Measurements from ENCODE around the gene RRAGD.

RRAGD gene

GRCh38 chr6:89412071-89413005, at the start of gene RRAGD:
Gene RRAGD (minus strand): TSS chr6:89412273. CDS start chr6:89411993, 280 bp downstream.
- DNase-seq = peak in 13 of 14 donors; percentile 36 to 88 (median 75)

- no peak for DNase-seq
Measured at GRCh38 chr6:89460713-89461112, 48.6 kb upstream of the RRAGD start.

DNA sequence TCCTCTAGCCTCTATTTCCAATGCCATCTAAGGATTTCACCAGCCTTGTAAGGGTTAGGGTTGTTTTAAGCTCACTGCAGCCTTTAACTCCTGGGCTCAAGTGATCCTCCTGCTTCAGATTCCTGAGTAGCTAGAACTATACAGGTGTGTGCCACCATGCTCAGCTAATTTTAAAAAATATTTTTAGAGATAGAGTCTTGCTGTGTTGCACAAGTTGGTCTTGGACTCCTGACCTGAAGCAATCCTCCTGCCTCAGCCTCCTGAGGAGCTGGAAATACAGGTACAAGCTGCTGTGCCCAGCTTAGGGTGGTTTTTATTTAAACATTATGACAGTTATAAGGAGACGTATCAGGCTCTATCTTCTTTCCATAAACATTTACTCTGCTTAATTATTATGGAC, 47.4 kb upstream of the RRAGD start:
- DNase-seq = no peak

DNA sequence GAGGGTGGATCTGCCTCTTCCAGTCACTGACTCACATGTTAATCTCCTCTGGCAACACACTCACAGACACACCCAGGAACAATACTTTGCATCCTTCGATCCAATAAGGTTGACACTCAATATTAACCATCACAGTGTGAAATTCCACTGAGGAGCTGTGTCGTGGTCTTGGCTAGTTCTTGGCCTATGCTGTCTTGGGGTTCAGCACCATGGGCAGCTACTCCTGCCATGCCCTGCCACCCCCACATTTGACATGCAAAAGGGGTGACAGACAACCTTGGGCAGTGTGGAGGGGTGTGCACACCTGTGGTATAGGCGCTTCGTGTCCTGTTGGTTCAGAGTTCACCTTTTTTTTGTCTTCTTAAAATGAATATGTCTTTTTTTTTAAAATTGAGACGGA, 46.6 kb upstream of the RRAGD start:
- DNase-seq = no peak

DNA sequence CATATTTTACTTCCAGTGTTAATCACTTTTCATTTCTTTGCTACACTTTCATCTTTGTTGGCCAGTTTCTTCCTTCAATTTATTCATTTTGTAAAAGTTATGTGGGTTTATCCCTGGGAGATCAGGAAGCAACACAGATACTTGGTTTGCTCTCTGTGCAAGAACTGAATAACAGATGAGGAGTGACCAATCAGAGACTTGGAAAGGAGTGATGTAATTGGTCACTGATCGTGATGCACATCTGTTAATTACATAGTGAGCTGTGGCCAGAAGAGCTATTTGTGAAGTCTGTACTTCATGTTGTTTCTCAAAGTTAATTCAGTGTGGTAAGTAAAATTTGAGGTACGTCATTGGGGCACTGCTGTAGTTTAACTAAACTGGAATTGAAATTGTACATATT, 42.2 kb upstream of the RRAGD start:
- no peak for DNase-seq

DNA sequence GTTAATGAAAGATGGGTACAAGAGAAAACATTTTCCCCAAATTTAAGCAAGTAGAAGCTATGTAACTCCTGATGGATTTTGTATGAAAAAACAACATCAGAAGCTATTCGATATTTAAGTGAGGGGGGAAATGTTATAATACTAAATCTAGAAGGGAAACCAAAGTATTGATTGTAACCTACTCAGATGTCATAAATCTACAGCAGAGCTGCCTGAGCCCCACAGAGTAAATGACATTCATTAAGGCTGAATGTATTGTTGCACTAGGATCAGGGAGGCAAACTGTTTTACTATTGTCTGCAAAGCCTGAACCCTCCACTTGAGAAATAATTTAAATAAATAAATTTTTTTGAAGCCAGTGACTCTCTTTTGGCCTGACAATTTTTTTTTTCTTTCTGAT, 40.2 kb upstream of the RRAGD start:
- DNase-seq = no peak

DNA sequence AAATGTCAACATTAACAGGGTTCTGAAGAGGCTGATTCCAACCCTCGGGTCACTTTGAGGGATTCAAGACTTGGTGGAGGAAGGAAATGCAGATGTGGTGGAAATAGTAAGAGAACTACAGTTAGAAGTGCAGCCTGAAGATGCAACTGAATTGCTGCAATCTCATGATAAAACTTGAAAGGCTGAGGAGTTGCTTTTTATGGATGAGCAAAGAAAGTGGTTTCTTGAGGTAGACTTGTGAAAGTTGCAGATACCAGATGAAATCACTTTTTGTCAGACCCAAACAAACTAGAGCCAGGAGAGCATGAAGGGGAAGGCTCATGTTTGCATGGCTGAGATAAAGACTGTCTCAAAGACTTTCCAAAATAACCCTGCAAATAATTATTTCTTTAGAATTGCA, 37.1 kb upstream of the RRAGD start:
- no peak for DNase-seq

- no peak for DNase-seq
Measured at GRCh38 chr6:89443658-89444057, 31.6 kb upstream of the RRAGD start.

DNA sequence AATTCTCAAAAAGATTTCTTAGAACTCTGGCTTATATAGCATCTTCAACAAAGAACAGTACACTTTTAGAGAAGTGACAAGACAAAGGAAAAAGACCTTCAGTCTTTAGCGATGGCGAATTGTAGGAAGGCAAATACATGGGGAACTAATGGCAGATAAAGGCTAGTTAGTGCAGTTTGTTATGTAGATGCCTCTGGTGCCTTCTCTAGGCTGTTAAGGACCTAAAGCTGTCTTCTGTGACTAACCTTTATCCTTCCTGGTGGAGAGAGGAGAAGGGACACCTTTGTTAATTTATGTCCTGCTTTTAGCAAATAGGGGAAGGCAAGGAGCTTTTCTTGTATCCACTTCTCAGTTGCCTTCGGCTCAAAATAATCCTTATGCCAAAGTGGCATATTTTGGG, 28.1 kb upstream of the RRAGD start:
- DNase-seq = no peak

DNA sequence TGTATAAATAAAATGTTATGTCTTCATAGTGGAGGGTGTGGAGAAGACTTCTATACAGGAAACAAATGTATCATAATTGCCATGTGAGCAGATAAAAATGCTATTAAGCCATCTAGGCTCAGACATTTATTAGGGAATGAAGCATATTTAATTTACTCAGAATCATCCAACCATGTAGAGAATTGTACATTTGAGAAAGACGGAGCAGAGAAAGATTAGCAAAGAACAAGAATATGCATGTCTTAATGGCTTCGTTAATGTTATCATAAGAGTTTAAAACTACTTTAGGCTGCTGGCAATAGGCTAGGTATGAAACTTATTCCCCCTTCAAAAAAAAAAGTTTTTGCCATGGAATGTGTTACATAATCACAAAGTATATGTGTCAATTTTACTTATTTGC, 26.9 kb upstream of the RRAGD start:
- no peak for DNase-seq

DNA sequence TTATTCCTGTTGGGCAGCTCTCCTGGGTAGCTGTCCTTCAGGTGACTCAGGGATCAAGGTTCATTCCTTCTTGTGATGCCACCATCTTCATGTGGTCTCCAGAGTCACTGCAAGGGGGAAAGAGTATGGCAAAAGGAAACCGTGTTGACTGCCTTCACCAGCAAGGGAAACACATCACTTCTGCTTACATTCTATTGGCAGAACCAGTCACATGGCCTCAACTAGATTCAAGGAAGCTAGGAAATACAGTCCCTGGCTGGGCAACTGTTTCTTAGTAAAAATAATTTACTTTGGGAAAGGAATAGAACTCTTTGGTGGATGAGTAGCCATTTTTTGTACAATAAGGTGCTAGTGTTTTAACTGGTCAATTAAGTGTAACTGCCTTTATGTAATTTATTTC, 26.2 kb upstream of the RRAGD start:
- no peak for DNase-seq

- no peak for DNase-seq
Measured at GRCh38 chr6:89436226-89436625, 24.2 kb upstream of the RRAGD start.

- peak in 1 of 14 donors; percentile 66 for DNase-seq
Measured at GRCh38 chr6:89434954-89435353, 22.9 kb upstream of the RRAGD start.

GRCh38 chr6:89434150-89434499, 22.1 kb upstream of the RRAGD start:
- no peak for DNase-seq

DNA sequence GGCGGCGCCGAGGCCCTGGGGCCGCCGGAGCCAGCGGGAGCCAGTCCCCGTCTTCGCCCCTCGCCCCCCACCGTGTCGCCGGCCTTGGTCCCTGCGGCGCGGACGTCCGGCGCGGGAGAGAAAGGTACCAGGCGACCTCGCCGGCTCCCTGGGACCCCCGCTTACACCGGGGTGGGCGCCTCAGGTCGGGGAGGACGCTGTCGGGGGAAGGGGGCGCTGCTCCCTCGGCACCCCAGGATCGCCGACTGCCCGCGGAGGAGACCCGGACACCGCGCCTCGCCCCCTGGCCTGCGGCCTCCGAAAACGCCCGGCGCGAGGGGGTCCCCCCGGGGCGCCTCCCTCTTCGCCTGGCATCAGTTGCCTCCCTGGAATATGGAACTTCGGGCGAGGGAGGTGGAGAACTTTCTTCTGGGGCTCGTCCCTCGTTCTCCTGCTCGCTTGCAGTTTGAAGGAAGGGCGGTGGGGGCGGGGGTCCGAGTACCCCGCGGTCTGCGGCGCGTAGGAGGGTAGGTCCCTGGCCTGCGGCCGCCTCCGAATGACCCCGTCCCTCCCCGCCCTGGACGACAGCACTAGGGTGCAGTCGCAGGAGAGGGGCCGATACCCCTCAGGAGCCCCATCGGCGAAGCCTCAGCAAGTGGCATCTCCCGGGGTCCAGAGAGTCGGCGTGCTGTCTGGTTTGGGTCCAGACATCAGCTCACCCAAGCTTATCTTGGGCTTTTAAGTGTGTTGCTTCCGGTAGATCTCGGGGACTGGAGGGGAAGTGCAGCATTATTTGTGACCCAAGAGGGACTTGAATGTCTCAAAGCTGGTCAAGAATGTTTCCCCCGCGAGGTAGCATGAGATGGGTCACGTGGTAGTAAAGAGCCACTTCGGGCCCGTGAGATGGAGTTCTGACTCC, 21.4 kb upstream of the RRAGD start:
- DNase-seq = peak in 6 of 14 donors; percentile 4 to 37 (median 32)

GRCh38 chr6:89432875-89433251, 20.8 kb upstream of the RRAGD start, which contains the start of gene ANKRD6:
Gene ANKRD6 (plus strand): TSS chr6:89433152. CDS start chr6:89566977, 133,825 bp downstream.
- DNase-seq = peak in 10 of 14 donors; percentile 16 to 80 (median 34)

GRCh38 chr6:89430201-89430962, 18.3 kb upstream of the RRAGD start:
- DNase-seq = peak in 3 of 14 donors; percentile 3 to 16 (median 12)

DNA sequence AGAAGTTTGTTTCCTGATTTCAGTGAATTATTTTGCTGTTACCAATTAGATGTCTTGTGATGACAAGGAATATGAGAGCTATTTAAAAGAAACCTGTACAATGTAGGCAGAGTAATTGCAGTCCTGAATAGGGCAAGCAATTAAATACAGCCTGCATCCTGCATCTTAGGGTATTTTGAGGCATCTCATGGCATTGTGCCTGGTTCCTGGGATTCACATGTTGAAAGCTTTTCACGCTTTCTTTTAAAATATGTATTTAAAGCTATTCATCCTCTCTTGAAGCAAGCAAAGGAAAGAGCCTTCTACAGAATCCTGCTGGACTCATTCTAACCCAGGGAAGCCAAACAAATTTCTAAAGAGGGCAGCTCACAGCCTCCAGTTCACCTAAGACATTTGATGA, 4.7 kb upstream of the RRAGD start:
- DNase-seq = no peak

DNA sequence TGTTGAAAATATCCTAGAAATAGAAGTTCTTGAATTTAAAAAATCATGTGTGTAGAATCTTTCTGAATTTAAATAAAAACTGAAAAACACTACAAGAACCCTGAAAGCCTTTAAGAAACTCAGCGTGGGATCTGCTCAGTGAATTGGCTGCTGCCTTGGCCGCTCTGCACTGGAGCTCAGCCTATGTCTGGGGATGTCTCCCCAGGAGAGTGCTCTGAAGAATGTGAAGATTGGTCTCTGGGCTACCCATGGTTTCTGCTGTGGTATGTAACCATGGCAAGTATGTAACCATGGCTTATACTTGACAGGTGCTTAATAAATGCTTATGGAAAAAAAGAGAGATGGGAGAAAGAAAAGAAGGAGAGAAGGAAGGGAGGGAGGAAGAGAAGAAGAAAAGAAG, 3.1 kb upstream of the RRAGD start:
- DNase-seq = no peak

- no peak for DNase-seq
Measured at GRCh38 chr6:89414215-89414614, 2.1 kb upstream of the RRAGD start.

DNA sequence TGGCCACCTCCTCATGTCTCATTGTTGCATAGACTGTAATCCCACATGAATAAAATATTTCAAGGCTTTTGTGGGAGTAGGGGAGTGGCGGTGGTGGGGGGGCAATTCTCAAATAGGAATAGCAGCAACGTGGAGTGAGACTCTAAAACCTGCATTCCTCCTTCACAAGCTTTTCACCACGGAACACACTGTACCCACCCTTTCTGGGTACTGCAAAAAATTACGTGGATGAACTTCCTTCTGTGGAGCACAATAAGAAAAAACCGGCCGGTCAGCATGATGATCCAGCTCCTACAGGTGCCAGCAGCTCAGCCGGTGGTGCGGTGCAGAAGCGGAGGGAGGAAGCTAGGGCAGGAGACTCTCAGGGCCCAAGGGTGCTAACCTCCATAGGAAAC, 930 bp upstream of the RRAGD start:
- DNase-seq = peak in 2 of 14 donors; percentile 59 to 64

Data from C1 segment of cervical spinal cord (tissue), 14 donors.